GM19023 (cell line): ENCODE results near the gene ZNF534.
"Not testable (repeated sequence)": the region's sequence is repeated elsewhere in the genome, so short reads cannot be mapped to it uniquely, and the experiment has no call there.

ENCODE experiments used
- ATAC-seq: cut with Tn5 transposase; IDR thresholded peaks from one replicate; pipeline ENCODE4 v1.9.1; 2021; ENCODE audit warnings: mild to moderate bottlenecking, moderate library complexity; ENCODE audit not compliant: unreplicated experiment

The ZNF534 gene

GRCh38 chr19:52428937-52429336 lies at the start of gene ZNF534:
Gene ZNF534 (plus strand): TSS chr19:52429148. CDS start chr19:52431475, 2,327 bp downstream.
- ATAC-seq = no peak

- ATAC-seq = no peak
These were observed 37.8 kb upstream of the ZNF534 start for GRCh38 chr19:52391135-52391534.

- ATAC-seq = peak; percentile 71
These were observed 31.5 kb upstream of the ZNF534 start, which contains the start of gene ZNF528 for GRCh38 chr19:52397310-52398080. Gene ZNF528 (plus strand): TSS chr19:52397849. CDS start chr19:52402014, 4,165 bp downstream.

GRCh38 chr19:52398081-52398441 lies 30.9 kb upstream of the ZNF534 start:
- no peak for ATAC-seq

GRCh38 chr19:52410276-52410675 lies 18.7 kb upstream of the ZNF534 start:
- no peak for ATAC-seq

- ATAC-seq = no peak
These were observed 13.2 kb upstream of the ZNF534 start for GRCh38 chr19:52415711-52416110.

GRCh38 chr19:52442179-52442578 lies 13.2 kb downstream of the ZNF534 start:
- no peak for ATAC-seq

GRCh38 chr19:52444506-52444905 lies 15.6 kb downstream of the ZNF534 start:
- ATAC-seq = no peak

- no peak for ATAC-seq
These were observed 22.3 kb downstream of the ZNF534 start for GRCh38 chr19:52451241-52451640.

GRCh38 chr19:52453324-52454094 lies 24.6 kb downstream of the ZNF534 start, which contains the start of gene ZNF578:
Gene ZNF578 (plus strand): TSS chr19:52453553. CDS start chr19:52501846, 48,293 bp downstream.
- ATAC-seq = no peak

GRCh38 chr19:52464798-52465470 lies 36.0 kb downstream of the ZNF534 start:
- ATAC-seq = no peak

GRCh38 chr19:52473655-52474350 lies 44.9 kb downstream of the ZNF534 start:
- ATAC-seq = no peak

GRCh38 chr19:52474351-52475127 lies 45.6 kb downstream of the ZNF534 start:
- ATAC-seq = no peak

GRCh38 chr19:52484111-52484743 lies 55.3 kb downstream of the ZNF534 start:
- not testable (repeated sequence) for ATAC-seq

GRCh38 chr19:52485064-52485463 lies 56.1 kb downstream of the ZNF534 start:
- ATAC-seq = not testable (repeated sequence)

- ATAC-seq = not testable (repeated sequence)
These were observed 56.8 kb downstream of the ZNF534 start for GRCh38 chr19:52485561-52486240.

GRCh38 chr19:52492201-52492993 lies 63.4 kb downstream of the ZNF534 start:
- no peak for ATAC-seq

GRCh38 chr19:52492994-52493470 lies 64.1 kb downstream of the ZNF534 start:
- ATAC-seq = no peak
